Measurements from ENCODE around the gene DUSP21. TPM values are rescaled to one million over a fixed set of nuclear protein-coding genes. Genes with fewer than 3 reads are reported as not detected.

Gene DUSP21
- total and polyA plus RNA-seq, 2 of the 4 experiments (the other 2 are of a cell fraction), result not detected

- dilution Hi-C loops (cut with HindIII; ENCODE audit: low sequenced_read_pairs, unreplicated experiment), result no loop called here
- H2AFZ ChIP-seq (replicated peaks; ENCODE audit: low read length, poor library complexity), result no peak overlapping the region
- intact Hi-C loops (cut with micrococcal nuclease), result no loop called here
- POLR2A ChIA-PET (ENCODE audit: unreplicated experiment), result no interaction called here
- H2BK120ac ChIP-seq (ENCODE audit: low read depth, low read length), result no peak overlapping the region
- H3K18ac ChIP-seq (ENCODE audit: low read depth, low read length), result no peak overlapping the region
- no peak overlapping the region for H3K4ac ChIP-seq (ENCODE audit: low read depth, low read length)
- ATAC-seq (ENCODE audit: low read depth) (no peak), DNase-seq (no peak)
- no peak overlapping the region for H2BK5ac ChIP-seq (ENCODE audit: low read depth, low read length, poor library complexity, severe bottlenecking)
- in situ Hi-C loops (cut with MboI; ENCODE audit: low sequenced_read_pairs), result no loop called here
- H3K9me3 ChIP-seq (ENCODE audit: control insufficient read depth, insufficient read depth, low read length), result no peaks in the 10 kb centered on the region
- CTCF ChIA-PET, result no interaction called here
- 91% methylated on average over 24 of the region's 26 CpGs; no CpG with 5 or more reads in 1 of the 2 experiments for WGBS, 2 experiments (ENCODE audit: extremely low coverage in 2 of 2, insufficient read length in 1 of 2)
- BruUV-seq (replicated peaks), result no TSS peak
- H4K8ac ChIP-seq (ENCODE audit: low read depth in 2 of 2, low read length in 2 of 2), result no peak overlapping the region
- H4K91ac ChIP-seq (ENCODE audit: insufficient read depth, low read depth, low read length), result no peak overlapping the region
- H2AK9ac ChIP-seq (replicated peaks; ENCODE audit: low read depth, low read length, poor library complexity), result peak overlapping the region; percentile 26
- H3K27ac ChIP-seq (ENCODE audit: insufficient read depth, low read length), result no peak overlapping the region
- H2BK15ac ChIP-seq (ENCODE audit: low read depth, low read length), result no peak overlapping the region
- H3K14ac ChIP-seq (replicated peaks; ENCODE audit: low read depth, low read length), result no peak overlapping the region
- H3K36me3 ChIP-seq (ENCODE audit: control insufficient read depth, insufficient read depth, low read length), result no peaks in the 10 kb centered on the region
- TF ChIP-seq, protein P1, sequence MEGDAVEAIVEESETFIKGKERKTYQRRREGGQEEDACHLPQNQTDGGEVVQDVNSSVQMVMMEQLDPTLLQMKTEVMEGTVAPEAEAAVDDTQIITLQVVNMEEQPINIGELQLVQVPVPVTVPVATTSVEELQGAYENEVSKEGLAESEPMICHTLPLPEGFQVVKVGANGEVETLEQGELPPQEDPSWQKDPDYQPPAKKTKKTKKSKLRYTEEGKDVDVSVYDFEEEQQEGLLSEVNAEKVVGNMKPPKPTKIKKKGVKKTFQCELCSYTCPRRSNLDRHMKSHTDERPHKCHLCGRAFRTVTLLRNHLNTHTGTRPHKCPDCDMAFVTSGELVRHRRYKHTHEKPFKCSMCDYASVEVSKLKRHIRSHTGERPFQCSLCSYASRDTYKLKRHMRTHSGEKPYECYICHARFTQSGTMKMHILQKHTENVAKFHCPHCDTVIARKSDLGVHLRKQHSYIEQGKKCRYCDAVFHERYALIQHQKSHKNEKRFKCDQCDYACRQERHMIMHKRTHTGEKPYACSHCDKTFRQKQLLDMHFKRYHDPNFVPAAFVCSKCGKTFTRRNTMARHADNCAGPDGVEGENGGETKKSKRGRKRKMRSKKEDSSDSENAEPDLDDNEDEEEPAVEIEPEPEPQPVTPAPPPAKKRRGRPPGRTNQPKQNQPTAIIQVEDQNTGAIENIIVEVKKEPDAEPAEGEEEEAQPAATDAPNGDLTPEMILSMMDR (conservative IDR thresholded peaks at IDR 0.05; ENCODE audit: low read depth, low read length), result no peak
- no peak for TF ChIP-seq CEBPB (IDR thresholded peaks at IDR 0.05; ENCODE audit: low read depth, low read length)
- TF ChIP-seq FOS (IDR thresholded peaks at IDR 0.05; ENCODE audit: low read depth, low read length), result no peak
- TF ChIP-seq SMC3 (IDR thresholded peaks at IDR 0.05; ENCODE audit: low read depth, low read length), result no peak
- TF ChIP-seq ELK1 (IDR thresholded peaks at IDR 0.05; ENCODE audit: borderline replicate concordance, low read depth, low read length), result no peak
- TF ChIP-seq CHD1 (IDR thresholded peaks at IDR 0.05; ENCODE audit: low read depth, low read length), result no peak
- no peak for TF ChIP-seq RCOR1 (IDR thresholded peaks at IDR 0.05; ENCODE audit: insufficient replicate concordance, low read length)
- no peak for TF ChIP-seq MAZ (IDR thresholded peaks at IDR 0.05; ENCODE audit: borderline replicate concordance, low read depth, low read length)
- TF ChIP-seq RAD21 (IDR thresholded peaks at IDR 0.05; ENCODE audit: low read length), result no peak
- no peak for TF ChIP-seq MXI1 (IDR thresholded peaks at IDR 0.05; ENCODE audit: borderline replicate concordance, low read depth, low read length)
- TF ChIP-seq BHLHE40 (IDR thresholded peaks at IDR 0.05; ENCODE audit: low read depth, low read length), result no peak
- no peak for TF ChIP-seq USF2 (IDR thresholded peaks at IDR 0.05; ENCODE audit: low read depth, low read length)
- no peak for TF ChIP-seq RFX5 (IDR thresholded peaks at IDR 0.05; ENCODE audit: low read depth, low read length)
- no peak for TF ChIP-seq MAFK (IDR thresholded peaks at IDR 0.05; ENCODE audit: low read depth, low read length)
- no peak for TF ChIP-seq POLR2A (IDR thresholded peaks at IDR 0.05; ENCODE audit: low read depth, low read length)
- TF ChIP-seq NFE2L2 (IDR thresholded peaks at IDR 0.05; ENCODE audit: low read depth, low read length), result no peak
- no peaks in the 10 kb centered on the region; the same call in 1 of the 2 replicates for H3K27me3 ChIP-seq (ENCODE audit: control insufficient read depth, insufficient read depth, low read length)
- no peak overlapping the region for H4K5ac ChIP-seq (ENCODE audit: low read depth, low read length)
- no peaks in the 10 kb centered on the region for H3K9me1 ChIP-seq (ENCODE audit: insufficient read depth, low read length)
- no peaks in the 10 kb centered on the region for H3K79me1 ChIP-seq (ENCODE audit: low read depth in 1 of 2, low read length in 2 of 2)
- H3K4me1 ChIP-seq (ENCODE audit: control insufficient read depth, insufficient read depth, low read length), result no peaks in the 10 kb centered on the region
- no peak overlapping the region for H3K4me3 ChIP-seq (ENCODE audit: insufficient read depth, low read depth, low read length)
- H2BK20ac ChIP-seq (ENCODE audit: low read depth, low read length), result no peak overlapping the region
- no peaks in the 10 kb centered on the region for H4K20me1 ChIP-seq (ENCODE audit: insufficient read depth, low read length)
- H3K23ac ChIP-seq (ENCODE audit: low read depth, low read length), result no peak overlapping the region
- no peak overlapping the region for H3K56ac ChIP-seq (ENCODE audit: extremely low read depth, insufficient read depth, low read length)
- H3K4me2 ChIP-seq (ENCODE audit: low read depth, low read length), result no peak overlapping the region
- H3K9ac ChIP-seq (ENCODE audit: low read depth, low read length), result no peak overlapping the region
- H2AK5ac ChIP-seq (ENCODE audit: low read depth, low read length), result no peak overlapping the region
Measured at GRCh38 chrX:44844204-44844603, 383 bp downstream of the DUSP21 start.
